ENCODE data around the gene PHC1.

DNA sequence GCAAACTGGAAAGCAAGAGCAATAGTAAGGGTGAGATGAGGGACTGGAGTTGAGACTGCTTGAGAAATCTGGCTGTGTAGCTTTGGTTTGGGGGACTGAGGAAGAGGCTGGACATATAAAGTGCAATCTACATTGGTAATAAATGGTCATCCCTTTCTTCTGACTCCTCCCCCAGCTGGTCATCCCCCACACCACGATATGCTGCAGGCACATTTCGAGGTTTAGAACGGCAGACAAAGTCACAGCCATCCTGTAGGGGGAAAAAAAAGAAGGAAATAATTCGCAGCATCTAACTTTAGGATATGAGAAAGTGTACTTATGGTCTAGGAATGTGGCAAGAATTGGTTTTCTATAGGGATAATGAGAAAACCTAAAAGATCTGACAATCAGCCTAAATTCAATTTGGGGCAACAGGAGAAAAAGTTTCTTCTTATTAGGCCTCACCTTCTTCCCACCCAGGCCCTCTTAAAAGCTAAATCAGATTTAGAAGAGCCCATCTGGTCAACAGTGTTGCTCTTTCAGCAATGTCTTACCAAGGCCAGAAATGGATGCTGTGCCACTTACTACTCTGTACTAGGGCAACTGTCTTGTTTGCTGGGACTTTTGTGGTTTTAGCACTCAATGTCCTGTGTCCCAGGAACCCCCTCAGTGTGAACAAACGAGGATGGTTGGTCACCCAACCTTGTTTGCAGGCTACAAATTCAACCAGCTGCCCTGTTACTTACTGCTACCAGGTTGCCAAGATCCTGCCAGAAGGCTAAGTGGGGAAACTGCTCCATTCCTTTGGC lies 27.6 kb downstream of the PHC1 start:
- TF ChIP-seq, protein P1, sequence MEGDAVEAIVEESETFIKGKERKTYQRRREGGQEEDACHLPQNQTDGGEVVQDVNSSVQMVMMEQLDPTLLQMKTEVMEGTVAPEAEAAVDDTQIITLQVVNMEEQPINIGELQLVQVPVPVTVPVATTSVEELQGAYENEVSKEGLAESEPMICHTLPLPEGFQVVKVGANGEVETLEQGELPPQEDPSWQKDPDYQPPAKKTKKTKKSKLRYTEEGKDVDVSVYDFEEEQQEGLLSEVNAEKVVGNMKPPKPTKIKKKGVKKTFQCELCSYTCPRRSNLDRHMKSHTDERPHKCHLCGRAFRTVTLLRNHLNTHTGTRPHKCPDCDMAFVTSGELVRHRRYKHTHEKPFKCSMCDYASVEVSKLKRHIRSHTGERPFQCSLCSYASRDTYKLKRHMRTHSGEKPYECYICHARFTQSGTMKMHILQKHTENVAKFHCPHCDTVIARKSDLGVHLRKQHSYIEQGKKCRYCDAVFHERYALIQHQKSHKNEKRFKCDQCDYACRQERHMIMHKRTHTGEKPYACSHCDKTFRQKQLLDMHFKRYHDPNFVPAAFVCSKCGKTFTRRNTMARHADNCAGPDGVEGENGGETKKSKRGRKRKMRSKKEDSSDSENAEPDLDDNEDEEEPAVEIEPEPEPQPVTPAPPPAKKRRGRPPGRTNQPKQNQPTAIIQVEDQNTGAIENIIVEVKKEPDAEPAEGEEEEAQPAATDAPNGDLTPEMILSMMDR (IDR thresholded peaks at IDR 0.05), result no peak
- no peak for TF ChIP-seq EP300 (IDR thresholded peaks at IDR 0.05)
